Cerebellar cortex (tissue), 1 donor: Measurements from ENCODE around the gene CHAD.
A peak's percentile ranks its signal among the peaks of the same experiment; 100 is the strongest.
"Not testable (repeated sequence)": the region's sequence is repeated elsewhere in the genome, so short reads cannot be mapped to it uniquely, and the experiment has no call there.

Source experiments
- DNase-seq: peaks from one replicate; pipeline ENCODE4 v3.0.0-alpha.2; 2015; ENCODE audit warnings: low spot score

The CHAD gene

DNA sequence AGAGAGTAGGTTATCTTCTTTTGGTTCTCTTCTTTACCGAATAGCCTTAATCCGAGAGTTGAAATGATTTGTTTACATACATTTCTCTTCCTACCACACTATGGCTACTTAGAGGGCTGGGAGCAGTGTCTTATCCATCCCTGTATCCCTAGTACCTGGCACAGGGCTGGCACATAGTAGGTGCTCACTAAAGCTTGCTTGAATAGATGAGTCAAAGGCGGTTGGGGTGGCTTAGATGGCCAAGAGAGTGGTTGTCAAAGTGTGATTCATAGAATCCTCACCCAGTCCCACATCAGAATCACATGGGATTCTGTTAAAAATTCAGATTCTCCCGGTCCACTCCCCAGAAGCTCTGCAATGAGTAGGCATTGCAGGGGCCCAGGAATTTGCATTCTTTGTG lies 11.1 kb downstream of the CHAD start:
- DNase-seq = no peak

GRCh38 chr17:50453901-50454300 lies 14.8 kb downstream of the CHAD start:
- DNase-seq = no peak

DNA sequence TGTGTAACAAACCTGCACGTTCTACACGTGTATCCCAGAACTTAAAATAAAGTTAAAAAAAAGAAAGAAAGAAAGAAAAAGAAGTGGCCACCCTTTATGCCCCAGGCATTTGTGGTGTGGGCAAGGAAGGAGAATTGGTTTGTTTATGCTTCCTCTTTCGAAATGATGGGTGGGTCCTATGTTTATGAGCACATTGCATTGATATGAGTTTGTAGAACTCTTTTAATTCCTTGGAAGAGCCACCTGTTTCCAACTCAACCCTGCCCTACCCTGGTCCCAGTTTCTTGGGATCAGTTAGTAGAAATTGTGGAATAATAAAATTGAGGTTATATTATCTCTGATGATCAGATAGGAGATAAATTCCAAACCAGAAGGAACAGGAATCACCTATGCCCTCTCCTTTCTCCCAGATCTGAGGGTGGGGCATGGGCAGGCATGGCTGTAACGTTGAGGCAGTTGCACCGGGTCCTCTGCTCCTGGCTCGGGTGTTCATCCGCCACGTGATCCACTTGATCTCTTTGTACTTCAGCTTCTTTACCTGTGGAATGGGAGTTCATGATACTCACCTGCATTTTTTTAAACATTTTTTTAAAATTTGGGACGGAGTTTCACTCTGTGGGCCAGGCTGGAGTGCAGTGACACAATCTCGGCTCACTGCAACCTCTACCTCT lies 15.9 kb downstream of the CHAD start:
- no peak for DNase-seq

- no peak for DNase-seq
These were observed 16.6 kb downstream of the CHAD start for GRCh38 chr17:50451943-50452629.

- no peak for DNase-seq
These were observed 20.0 kb downstream of the CHAD start for GRCh38 chr17:50448643-50449042.

GRCh38 chr17:50447870-50448595 lies 20.6 kb downstream of the CHAD start:
- DNase-seq = no peak

GRCh38 chr17:50445730-50446325 lies 22.9 kb downstream of the CHAD start:
- no peak for DNase-seq

DNA sequence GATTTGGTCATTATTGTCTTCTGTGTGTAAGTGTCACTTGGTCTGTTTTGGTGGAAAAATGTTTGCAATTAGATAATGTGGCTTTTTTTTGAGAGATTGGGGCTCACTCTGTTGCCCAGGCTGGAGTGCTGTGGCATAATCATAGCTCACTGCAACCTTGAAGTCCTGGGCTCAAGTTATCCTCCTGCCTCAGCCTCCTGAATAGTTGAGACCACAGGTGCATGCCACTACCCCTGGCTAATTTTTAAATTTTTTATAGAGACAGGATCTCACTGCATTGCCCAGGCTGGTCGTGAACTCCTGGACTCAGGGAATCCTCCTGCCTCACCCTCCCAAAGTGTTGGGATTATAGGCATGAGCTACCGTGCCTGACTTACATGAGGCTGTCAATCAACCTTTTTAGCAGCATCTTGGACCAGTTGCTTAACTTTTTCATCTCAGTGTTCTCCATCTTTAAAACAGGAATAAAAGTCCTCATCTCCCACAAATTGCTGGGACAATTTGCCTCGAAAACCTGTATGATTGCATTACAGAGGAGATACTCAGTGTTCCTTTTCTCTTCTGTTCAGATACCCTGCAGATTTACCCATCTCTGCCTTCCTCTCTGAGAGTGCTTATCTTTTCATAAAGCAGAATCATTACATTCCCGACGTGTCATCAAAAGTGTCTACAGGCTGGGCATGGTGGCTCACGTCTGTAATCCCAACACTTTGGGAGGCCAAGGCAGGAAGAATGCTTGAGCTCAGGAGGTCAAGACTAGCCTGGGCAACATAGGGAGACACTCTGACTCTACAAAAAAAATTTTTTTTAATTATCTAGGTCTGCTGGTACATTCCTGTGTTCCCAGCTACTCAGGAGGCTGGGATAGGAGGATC lies 23.6 kb downstream of the CHAD start:
- DNase-seq = no peak

- DNase-seq = no peak
These were observed 25.1 kb downstream of the CHAD start for GRCh38 chr17:50443505-50443974.

GRCh38 chr17:50440838-50441829 lies 27.5 kb downstream of the CHAD start:
- DNase-seq = no peak

- DNase-seq = peak; percentile 85
These were observed 28.4 kb downstream of the CHAD start for GRCh38 chr17:50440172-50440837.

DNA sequence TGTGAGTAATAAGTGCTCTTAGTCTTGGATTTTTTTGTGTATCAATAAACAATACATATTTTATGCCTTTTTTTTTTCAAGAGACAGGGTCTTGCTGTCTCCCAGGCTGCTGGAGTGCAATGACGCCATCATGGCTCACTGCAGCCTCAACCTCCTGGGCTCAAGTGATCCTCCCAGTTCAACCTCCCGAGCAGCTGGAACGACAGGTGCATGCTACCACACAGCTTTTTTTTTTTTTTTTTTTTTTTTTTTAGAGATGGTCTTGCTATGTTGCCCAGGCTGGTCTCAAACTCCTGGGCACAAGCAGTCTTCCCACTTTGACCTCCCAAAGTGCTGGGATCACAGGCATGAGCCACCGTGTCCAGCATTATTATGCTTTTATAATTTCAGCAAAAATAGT lies 29.7 kb downstream of the CHAD start:
- DNase-seq = no peak

DNA sequence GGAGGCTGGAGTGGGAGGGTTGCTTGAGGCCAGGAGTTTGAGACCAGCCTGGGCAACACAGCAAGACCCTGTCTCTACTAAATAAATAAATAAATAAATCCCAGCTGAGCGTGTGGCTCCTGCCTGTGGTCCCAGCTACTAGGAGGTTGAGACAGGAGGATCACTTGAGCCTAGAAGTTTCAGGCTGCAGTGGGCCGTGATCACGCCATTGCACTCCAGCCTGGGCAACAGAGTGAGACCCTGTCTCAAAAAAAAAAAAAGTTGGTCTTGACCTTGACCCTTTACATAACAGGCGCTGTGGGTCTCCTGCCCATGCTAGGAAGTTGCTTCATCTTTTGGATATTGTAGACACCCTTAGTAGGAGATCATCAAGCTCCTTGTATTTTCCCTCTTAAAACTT lies 31.3 kb downstream of the CHAD start:
- DNase-seq = no peak

DNA sequence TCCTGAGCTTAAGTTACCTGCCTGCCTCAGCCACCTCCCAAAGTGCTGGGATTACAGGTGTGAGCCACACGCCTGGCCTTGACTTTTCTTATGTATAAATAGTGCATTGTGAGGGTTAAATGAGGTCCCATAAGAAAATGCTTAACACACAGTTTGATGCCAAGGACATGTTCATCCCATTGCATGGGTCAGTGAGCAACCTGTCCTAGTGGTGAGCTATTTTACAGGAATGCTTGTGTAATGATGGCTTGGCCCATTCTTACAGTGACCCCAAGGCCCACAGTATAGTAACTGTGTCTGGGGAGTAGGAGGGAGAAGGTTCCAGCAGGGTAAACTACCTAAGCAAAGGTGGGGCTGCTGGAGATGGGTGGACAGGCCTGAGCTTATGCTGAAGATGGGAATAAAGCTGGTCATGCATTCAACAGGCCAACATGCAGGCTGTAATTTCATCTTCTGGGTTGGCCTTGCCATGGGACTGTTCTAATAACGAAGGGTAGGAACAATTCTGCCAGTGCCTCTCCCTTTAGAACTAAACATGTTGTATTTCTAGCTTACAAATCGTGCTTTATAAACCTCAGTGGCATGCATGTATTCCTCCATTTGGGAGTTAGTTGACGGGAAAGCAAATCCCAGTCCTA lies 36.4 kb downstream of the CHAD start:
- no peak for DNase-seq

DNA sequence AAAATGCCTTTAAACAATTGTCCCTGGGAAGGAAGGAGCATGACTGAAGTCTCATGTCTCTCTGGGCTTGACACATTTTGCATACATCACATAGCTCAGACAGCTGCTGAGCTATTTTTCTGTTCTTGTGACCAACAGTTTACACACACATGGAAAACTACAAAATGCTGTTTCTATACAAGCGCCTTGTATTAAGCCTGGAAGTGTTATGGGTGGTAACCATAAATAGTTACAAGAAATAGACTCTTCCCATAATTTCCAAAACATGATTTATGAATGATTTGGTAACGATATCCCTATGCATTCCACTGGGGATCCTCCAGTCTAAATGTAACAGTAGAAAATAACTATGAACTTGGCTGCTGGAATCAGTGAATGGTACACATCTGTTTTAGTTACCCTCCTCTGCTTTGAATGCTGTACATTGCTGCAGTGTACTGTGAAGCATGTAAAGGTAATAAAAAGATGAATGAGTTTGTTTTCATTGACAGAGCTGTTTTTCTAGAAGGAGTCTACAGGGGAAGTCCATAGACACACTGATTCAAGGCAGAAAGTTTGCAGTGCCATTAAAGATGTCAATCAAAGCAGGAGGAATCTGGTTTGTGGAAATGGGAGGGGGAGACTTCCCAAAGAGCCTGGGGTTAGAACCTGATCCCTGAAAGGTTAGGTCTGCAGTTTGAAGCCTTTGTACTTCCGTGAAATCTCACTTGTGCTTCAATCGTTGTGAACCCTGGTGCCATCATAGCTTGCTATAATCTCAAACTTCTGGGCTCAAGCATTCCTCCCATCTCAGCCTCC lies 37.7 kb downstream of the CHAD start:
- no peak for DNase-seq

DNA sequence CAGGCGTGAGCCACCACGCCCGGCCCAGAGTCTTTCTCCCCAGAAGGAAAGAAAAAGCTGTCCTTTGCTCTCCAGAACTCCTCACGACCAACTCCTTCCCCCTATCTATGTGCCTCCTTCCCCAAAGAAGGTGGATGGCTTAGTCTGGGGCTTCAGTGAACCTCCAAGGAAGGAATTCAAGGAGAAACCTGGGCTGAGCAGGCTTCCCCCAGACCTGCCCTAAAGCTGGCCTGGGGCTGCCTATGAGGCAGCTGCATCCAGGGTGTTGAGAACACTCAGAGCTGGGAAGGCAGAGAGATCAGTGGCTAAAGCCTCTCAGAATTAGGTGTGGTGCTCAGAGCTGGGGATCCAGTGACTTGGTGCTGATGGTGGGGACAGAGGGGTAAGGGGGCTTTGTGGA lies 38.9 kb downstream of the CHAD start:
- no peak for DNase-seq

- no peak for DNase-seq
These were observed 39.8 kb downstream of the CHAD start for GRCh38 chr17:50428831-50429424.

DNA sequence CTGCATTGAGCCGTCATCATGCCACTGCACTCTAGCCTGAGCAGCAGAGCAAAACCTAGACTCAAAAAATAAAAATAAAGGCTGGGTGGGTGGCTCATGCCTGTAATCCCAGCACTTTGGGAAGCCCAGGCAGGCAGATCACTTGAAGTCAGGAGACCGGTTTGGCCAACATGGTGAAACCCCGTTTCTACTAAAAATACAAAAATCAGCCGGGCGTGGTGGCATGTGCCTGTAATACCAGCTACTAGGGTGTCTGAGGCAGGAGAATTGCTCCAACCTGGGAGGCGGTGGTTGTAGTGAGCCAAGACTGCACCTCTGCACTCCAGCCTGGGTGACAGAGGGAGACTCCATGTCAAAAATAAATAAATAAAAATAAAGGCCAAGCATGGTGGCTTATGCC lies 40.6 kb downstream of the CHAD start:
- DNase-seq = not testable (repeated sequence)
